Activated T-helper 9 cell treated with anti-CD3 and anti-CD28 coated beads, Interleukin-2, amount 50 U/mL, for 16 hours (primary cell): ENCODE data around the gene PTPRN2.
"Not testable (repeated sequence)": the region's sequence is repeated elsewhere in the genome, so short reads cannot be mapped to it uniquely, and the experiment has no call there.

ENCODE experiments used
- DNase-seq: peaks from one replicate; pipeline ENCODE4 v3.0.0-alpha.2; 2020; ENCODE audit warnings: low read depth

PTPRN2 gene

GRCh38 chr7:158468181-158468580 lies 119.4 kb downstream of the PTPRN2 start:
- DNase-seq, result no peak

- no peak for DNase-seq
Measured at GRCh38 chr7:158467562-158467961, 120.1 kb downstream of the PTPRN2 start.

GRCh38 chr7:158463317-158463716 lies 124.3 kb downstream of the PTPRN2 start:
- no peak for DNase-seq

- no peak for DNase-seq
Measured at GRCh38 chr7:158461824-158462223, 125.8 kb downstream of the PTPRN2 start.

GRCh38 chr7:158460665-158461064 lies 127.0 kb downstream of the PTPRN2 start:
- no peak for DNase-seq

GRCh38 chr7:158458716-158459282 lies 128.8 kb downstream of the PTPRN2 start:
- no peak for DNase-seq

- no peak for DNase-seq
Measured at GRCh38 chr7:158458096-158458495, 129.5 kb downstream of the PTPRN2 start.

GRCh38 chr7:158457586-158457985 lies 130.0 kb downstream of the PTPRN2 start:
- DNase-seq, result not testable (repeated sequence)

GRCh38 chr7:158454631-158455030 lies 133.0 kb downstream of the PTPRN2 start:
- DNase-seq, result no peak

GRCh38 chr7:158453663-158454062 lies 134.0 kb downstream of the PTPRN2 start:
- DNase-seq, result no peak

- no peak for DNase-seq
Measured at GRCh38 chr7:158452331-158452730, 135.3 kb downstream of the PTPRN2 start.

- DNase-seq, result no peak
Measured at GRCh38 chr7:158450476-158451124, 137.0 kb downstream of the PTPRN2 start.

GRCh38 chr7:158449942-158450341 lies 137.7 kb downstream of the PTPRN2 start:
- no peak for DNase-seq

- no peak for DNase-seq
Measured at GRCh38 chr7:158449266-158449665, 138.4 kb downstream of the PTPRN2 start.

- DNase-seq, result no peak
Measured at GRCh38 chr7:158448430-158449100, 139.1 kb downstream of the PTPRN2 start.

- DNase-seq, result no peak
Measured at GRCh38 chr7:158447506-158448171, 140.0 kb downstream of the PTPRN2 start.

- DNase-seq, result no peak
Measured at GRCh38 chr7:158447151-158447505, 140.5 kb downstream of the PTPRN2 start.

GRCh38 chr7:158446706-158447105 lies 140.9 kb downstream of the PTPRN2 start:
- DNase-seq, result no peak

- DNase-seq, result no peak
Measured at GRCh38 chr7:158446281-158446680, 141.3 kb downstream of the PTPRN2 start.

GRCh38 chr7:158445421-158446175 lies 142.0 kb downstream of the PTPRN2 start:
- no peak for DNase-seq

GRCh38 chr7:158444501-158445420 lies 142.9 kb downstream of the PTPRN2 start:
- no peak for DNase-seq
